Erythroblast (primary cell): ENCODE results near the gene TAS2R39.
"Not testable (repeated sequence)": the region's sequence is repeated elsewhere in the genome, so short reads cannot be mapped to it uniquely, and the experiment has no call there.

Experiments used
- DNase-seq, 2 experiments: peaks; one replicate each; lab custom pipeline; 2025; lab: John Stamatoyannopoulos, UW
- GATA1 ChIP-seq: IDR thresholded peaks from 2 replicates; pipeline ENCODE4 v1.6.1; 2011; ENCODE audit warnings: low read depth, mild to moderate bottlenecking, control low read depth, low read length, moderate library complexity
- POLR2A ChIP-seq: IDR thresholded peaks from 2 replicates; pipeline ENCODE4 v1.6.1; 2011; ENCODE audit warnings: mild to moderate bottlenecking, low read length

TAS2R39 gene

DNA sequence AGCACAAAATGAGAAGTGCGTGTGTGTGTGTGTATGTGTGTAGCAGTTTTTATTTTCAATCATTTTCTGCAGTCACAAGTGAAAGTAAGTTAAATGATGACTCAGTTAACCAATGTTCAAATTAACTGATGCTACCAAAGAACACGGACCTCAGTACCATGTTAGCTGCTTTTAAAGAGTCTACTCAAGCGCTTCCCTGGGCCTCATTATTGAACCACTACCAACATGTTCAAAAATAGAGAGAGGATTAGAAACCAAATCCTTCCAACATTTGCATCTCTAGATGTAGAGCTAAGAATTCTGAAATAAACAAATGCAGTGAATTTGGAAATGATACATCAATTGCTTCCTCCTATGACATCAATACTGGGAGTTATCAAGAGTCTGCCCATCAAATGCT lies at the start of gene TAS2R39:
Gene TAS2R39 (plus strand): TSS at position 396 of the 400 bp plus-strand sequence. CDS start 0 bp downstream, at position 396.
- no peak for DNase-seq
- TF ChIP-seq GATA1: no peak

DNA sequence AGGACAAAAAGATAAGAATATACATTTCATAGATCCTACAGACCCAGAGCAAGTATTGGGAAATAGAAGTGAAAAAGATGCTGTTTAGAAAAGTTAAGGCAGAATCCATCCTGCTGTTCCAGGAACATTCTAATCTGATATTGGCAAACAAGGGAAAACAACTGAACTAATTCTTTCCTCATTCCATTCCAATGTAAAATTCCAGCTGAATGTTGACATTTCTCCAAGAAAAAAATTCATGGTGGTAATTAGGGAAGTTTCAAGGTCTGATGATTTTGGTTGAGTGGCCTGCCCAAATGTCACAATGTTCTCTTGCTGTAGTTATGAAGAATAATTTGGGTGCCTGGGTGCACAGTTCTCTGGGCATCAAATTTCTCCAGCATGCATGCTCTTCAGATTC lies 36.1 kb upstream of the TAS2R39 start:
- no peak for TF ChIP-seq POLR2A
- no peak for TF ChIP-seq GATA1
- DNase-seq: no peak

DNA sequence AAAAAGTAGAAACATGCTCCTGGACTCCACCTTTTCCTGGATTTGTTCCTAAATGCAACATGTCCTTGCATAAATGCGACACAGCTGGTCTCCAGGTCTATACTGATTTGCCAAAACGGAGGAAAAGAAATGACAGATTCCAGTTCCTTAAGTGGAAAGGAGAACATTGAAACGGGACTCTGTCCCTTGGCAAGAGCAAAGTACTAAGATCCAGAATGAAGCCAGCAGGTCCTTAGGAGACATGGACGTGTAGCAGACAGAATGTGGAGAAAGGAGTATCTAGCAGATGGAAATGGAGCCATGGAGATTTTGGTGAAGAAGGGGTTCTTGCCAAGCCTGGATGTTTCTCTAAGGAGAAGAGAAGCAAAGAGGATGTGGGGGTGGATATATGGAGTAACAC lies 35.2 kb upstream of the TAS2R39 start:
- TF ChIP-seq POLR2A (no peak), GATA1 (no peak)
- DNase-seq: no peak

DNA sequence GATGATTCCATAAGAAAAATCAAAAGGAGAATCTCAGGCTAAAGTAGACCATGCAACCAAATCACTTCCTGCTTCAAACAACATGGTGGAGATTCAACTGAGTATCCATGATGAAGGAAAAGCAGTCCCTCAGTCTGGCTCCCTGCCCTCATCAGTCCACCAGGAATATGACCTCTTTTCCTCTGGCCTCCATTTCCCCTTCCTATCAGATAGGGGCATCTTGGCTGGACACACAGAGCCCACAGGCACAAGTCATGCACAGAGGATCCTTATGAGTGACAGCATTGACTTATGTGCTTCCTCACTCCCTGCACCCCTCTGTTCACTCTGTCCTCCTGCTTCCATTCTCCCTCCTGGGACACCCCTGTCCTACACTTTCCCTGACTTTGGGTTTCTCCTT lies 34.6 kb upstream of the TAS2R39 start:
- TF ChIP-seq GATA1 (no peak), POLR2A (no peak)
- DNase-seq: no peak

DNA sequence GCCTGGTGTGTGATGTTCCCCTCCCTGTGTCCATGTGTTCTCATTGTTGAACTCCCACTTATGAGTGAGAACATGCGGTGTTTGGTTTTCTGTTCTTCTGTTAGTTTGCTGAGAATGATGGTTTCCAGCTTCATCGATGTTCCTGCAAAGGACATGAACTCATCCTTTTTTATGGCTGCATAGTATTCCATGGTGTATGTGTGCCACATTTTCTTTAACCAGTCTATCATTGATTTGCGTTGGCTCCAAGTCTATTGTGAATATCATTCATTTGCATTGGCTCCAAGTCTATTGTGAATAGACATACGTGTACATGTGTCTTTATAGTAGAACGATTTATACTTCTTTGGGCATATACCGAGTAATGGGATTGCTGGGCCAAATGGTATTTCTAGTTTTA lies 32.5 kb upstream of the TAS2R39 start:
- DNase-seq: not testable (repeated sequence)

DNA sequence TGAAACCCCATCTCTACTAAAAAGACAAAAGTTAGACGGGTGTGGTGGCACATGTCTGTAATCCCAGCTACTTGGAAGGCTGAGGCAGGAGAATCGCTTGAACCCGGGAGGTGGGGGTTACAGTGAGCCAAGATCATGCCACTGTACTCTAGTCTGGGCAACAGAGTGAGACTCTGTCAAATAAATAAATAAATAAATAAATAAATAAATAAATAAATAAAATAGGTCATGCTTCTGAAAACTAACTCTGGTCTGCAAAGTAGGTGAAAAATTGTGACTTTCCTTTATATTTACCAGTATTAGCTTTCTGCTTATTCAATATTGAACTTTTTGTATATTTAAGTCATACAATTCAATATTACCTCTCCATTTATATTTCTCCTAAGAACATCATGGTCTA lies 24.6 kb upstream of the TAS2R39 start:
- DNase-seq: not testable (repeated sequence)

DNA sequence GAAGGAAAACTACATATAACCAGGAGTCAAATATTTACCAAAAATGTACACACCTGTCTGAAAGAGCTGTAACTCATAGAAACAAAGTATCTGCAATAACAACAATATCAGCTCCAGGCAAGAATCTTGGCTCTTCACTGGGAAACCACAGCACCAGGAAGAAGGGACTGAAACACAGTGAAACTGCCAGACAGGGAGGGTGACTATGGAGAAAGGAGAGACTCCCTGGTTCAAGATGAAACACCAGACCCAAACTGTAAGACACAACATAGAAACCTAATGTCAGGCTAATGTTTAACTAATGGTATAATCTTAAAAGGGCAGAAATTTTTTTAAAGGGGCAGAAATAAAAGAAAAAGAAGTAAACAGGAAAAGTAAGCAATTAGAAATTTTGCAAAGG lies 11.5 kb upstream of the TAS2R39 start:
- no peak for DNase-seq
- no peak for TF ChIP-seq POLR2A
- TF ChIP-seq GATA1: no peak

DNA sequence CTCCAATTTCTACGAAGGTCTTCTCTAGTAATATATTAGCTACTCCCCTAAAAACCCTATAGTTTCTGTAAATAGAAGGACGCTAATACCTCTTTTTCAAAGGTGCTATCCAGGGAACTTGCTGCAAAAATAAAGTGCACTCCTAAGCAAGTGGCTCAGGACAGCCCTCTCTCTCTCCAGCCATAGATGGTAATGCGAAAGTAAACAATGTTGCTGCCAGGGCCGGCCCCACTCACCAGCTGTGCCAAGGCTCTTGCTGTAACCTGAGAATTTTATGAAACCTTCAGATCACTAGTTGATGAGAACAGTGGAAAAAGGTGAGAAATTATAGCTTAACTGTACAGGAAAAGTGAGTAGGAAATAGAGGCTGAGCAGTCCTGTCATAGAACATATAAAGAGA lies 10.9 kb upstream of the TAS2R39 start:
- DNase-seq: no peak
- TF ChIP-seq POLR2A: no peak
- no peak for TF ChIP-seq GATA1

DNA sequence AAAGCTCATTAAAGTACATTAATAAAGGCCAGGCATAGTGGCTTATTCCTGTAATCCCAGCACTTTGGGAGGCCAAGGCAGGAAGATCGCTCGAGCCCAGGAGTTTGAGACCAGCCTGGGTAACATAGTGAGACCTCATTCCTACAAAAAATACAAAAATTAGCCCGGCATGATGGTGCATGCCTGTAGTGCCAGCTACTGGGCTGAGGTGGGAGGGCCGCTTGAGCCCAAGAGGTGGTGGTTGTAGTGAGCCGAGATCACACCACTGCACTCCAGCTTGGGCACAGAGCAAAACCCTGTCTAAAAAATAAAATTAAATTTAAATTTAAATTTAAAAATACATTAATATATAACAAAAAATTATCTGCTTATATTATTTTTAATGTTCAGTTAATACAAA lies 7.1 kb upstream of the TAS2R39 start:
- DNase-seq: no peak
- TF ChIP-seq POLR2A: no peak
- TF ChIP-seq GATA1: no peak

DNA sequence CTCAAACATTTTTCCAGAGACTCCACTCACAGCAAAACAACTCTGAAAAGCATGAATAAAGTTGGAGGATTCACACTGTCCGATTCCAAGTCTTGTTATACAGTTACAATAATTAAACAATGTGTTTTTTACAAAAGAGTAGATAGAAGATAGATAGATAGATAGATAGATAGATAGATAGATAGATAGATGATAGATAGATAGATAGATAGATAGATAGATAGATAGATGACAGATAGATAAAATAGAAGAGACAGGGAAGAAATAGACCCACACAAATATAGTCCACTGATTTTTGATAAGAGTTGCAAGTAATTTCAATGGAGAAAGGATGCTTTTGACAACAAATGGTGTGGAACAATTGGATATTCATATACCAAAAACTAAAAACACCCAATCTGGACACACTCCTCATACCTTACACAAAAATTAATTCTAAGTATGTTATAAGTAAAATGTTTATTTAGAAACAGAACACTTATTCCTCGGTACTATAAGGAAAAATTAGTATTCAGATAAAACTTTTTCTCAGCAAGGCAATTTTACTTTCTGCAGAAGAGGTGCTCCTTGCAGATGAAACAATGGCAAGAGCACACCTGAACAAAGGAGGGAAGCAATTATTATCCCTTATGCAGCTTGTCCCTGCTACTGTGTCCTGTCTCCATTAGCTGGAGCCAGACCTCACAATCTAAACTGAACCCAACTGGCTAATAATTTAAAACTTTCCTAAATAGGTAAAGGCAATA lies 5.7 kb upstream of the TAS2R39 start:
- no peak for DNase-seq
- TF ChIP-seq POLR2A (no peak), GATA1 (no peak)

DNA sequence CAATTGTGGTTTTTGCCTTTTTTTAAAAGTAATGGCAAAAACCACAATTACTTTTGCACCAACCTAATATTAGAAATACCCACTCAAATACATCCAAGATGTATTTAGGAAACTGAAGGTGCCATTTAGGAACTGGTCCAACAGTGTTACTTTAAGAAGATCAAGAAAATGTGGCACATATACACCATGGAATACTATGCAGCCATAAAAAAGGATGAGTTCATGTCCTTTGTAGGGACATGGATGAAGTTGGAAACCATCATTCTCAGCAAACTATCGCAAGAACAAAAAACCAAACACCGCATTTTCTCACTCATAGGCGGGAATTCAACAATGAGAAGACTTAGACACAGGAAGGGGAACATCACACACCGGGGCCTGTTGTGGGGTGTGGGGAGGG lies 2.4 kb upstream of the TAS2R39 start:
- not testable (repeated sequence) for DNase-seq

DNA sequence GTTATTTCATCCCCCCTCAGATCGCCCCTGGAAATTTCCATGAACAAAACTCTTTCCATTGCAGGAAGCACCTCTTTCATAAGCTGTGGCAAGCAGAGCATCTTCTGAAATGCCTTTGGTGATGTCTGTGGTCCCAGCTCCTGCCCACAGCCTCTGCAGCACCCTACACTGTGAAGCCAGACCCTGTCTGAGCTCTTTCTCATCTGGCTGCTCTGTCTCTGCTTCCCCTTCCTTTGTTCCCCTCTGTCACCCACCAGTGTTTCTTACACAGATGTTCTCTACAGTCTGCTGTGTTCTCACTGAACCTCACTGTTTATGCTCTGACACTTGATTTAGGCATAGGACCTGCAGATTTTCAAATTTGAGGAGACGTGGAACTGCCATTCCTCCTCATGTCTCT lies 1.9 kb upstream of the TAS2R39 start:
- no peak for TF ChIP-seq POLR2A
- no peak for TF ChIP-seq GATA1
- DNase-seq: no peak

DNA sequence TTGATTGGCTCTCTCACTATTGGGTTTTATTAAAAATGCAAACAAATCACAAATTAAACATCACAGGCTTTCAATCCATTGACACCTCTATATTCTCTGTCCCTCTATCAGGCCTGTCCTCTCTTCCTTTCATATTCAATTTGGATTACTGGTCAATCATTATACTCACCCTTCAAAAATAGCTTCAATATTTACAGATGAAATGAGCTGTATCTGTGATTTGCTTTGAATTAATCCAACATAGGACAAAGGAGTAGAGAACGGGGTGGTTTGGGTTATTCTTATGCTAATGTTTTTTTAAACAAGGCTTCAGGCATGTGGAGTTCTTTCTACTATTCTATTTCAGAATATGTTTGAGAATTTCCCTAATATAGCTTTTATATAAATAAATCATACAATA lies 2.3 kb downstream of the TAS2R39 start:
- no peak for DNase-seq
- TF ChIP-seq GATA1 (no peak), POLR2A (no peak)

DNA sequence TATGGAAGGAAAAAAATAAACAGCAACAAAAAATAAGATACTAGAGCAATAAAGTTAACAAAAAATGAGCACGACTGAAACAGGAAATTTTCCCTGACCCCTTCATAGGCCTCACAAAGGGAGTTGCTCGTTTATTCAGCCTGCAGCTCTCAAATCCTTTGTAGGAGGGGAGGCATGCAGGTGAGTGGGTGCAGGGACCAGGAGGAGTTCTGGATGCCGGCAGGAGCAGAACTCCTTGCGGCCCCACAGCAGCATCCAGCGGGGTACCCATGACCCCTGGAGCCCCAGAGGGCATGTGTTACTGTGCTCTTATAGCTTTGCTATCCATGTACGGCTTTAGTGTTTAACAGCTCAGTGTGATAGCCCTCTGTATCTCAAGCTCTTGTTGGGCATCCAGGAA lies 5.8 kb downstream of the TAS2R39 start:
- TF ChIP-seq GATA1: no peak
- no peak for TF ChIP-seq POLR2A
- no peak for DNase-seq

DNA sequence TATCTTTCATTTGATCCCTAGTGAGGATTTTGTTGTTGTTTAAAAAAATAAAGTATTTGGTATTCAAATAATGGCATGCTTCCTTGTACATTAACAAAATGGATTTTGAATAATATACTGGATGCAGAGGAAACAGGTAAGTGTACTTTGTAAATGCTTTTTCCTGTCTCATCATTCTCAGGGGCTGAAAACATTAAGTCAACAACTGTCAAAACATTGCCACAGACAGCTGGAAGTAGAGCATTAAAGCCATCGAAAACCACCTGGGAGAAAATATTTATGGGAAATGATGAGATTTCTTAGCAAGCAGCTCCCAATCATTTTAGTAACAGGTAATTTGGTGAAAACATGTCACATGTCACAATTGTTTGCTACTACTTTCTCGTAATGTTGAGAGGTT lies 10.7 kb downstream of the TAS2R39 start:
- TF ChIP-seq GATA1 (no peak), POLR2A (no peak)
- no peak for DNase-seq

DNA sequence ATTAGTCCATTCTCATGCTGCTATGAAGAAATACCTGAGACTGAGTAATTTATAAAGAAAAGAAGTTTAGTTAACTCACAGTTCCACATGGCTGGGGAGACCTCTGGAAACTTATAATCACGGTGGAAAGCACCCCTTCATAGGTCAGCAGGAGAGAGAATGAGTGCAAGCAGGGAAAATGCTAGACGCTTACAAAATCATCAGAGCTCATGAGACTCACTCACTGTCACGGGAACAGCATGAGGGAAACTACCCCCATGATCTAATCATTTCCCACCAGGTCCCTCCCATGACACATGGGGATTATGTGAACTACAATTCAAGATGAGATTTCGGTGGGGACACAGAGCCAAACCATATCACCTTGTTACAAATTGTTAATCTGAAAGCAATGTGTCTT lies 15.8 kb downstream of the TAS2R39 start:
- no peak for TF ChIP-seq GATA1
- TF ChIP-seq POLR2A: no peak

More for the DNA sequence above, 15.8 kb downstream of the TAS2R39 start:
- no peak for DNase-seq
